Dermis lymphatic vessel endothelial cell (primary cell): Measurements from ENCODE around the gene TP53TG3D. TPM values are rescaled to one million over a fixed set of nuclear protein-coding genes. Genes with fewer than 3 reads are reported as not detected.

ENCODE experiments used
- total RNA-seq: library from RNA; depleted of rRNA; stranded (reverse); fragments of >200 nt; gene quantifications from 2 replicates; pipeline ENCODE4 v1.2.1, GENCODE V29; 2014

TP53TG3D gene
- 0.09 and 0.11 TPM in 2 replicates for total RNA-seq

GRCh38 chr16:32252986-32253385 lies at the start of gene TP53TG3D:
TP53TG3D (plus strand) TSS chr16:32253286; CDS start chr16:32253354, 68 bp downstream.

